Activated CD4-positive, alpha-beta T cell treated with anti-CD3 and anti-CD28 coated beads, Interleukin-2, amount 50 U/mL, for 48 hours (primary cell): ENCODE results near the gene ALDH3B1.

ENCODE experiments used
- DNase-seq, 2 experiments: peaks; one replicate each; pipeline ENCODE4 v3.0.0-alpha.2; 2020

Gene ALDH3B1

DNA sequence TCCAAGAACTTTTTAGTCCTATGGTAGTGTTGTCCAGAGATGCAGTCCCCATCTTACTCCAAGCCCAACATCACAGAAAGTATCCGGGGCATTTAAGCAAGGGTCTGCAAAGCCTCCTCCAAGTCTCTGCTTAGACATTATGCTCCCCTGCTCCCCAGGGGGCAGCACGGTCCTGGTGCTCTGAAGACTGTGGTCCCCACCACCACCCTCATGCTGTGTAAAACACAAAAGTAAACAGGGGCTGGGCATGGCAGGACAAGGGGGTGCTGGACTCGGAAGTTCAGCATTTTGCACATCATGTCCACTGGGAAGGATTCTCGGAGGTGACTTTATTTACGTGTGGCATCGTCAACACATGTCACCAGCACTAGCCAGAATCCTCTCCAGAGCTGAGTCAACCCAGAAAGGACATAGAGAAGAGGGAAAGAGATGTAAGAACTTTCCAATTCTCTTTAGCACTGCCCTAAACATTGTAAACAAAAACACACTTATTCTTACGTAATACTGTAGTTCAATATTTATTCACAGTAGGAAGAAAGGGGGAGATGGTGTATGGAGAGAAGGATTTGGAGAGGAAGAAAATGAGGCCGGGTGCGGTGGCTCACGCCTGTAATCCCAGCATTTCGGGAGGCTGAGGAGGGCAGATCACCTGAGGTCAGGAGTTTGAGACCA lies 66.4 kb downstream of the ALDH3B1 start:
- DNase-seq: no peak

DNA sequence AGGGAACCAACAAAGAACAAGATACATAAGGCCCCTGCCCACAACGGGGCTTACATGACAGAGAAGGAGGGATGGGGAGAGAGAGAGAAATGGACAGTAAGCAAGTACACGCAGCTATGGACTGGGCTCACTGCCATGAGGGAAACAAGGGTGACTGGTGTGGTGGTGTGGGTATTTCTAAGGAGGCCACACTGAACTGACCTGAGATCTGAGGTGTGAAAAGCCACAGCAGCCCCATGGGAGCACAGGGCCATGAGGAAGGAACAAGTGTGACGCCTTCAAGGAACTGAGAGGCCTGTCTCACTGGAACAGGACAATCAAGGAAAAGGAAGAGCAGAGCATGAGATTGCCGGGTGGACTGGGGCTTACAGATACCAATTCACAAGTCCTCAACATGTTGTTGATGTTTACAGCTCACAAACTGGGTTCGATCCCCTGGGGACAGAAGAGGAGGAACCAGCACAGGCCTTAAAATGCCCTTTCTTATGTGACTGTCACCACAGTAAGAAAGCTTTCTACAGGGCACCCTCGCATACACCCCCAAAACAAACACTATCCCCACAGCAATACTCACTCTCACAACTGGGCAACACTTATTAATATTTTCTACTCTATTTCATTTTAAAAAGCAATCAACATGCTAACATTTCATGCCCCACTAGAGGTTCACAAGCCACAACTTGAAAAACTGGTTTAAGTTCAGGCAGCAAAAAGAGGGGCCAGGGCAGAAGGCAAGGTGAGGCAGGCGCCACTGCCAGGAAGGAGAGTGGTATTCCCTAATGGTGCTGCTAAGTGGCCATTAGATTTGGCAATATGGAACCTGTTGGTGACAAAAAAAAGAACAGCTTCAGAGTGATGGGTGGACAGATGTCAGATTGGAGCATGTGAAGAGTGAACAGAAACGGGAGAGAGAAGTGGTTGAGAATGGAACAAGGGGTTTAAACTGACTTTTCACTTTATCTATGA lies 67.8 kb downstream of the ALDH3B1 start:
- no peak for DNase-seq
